ENCODE results near the gene CISH. TPM values are rescaled to one million over a fixed set of nuclear protein-coding genes. Genes with fewer than 3 reads are reported as not detected.

The CISH gene
- total RNA-seq, 1 donor from 2014 or later: 0.32 TPM

GRCh38 chr3:50591196-50591741 lies 20.3 kb downstream of the CISH start:
- no peaks in the 10 kb centered on the region for H3K36me3 ChIP-seq
- no peaks in the 10 kb centered on the region for H4K20me1 ChIP-seq (ENCODE audit: low read depth)
- H3K9me3 ChIP-seq (ENCODE audit: low read depth): no peaks in the 10 kb centered on the region
- H2AFZ ChIP-seq (replicated peaks): no peak overlapping the region
- H3K4me3 ChIP-seq: no peak overlapping the region
- peaks cover 4% of the 10 kb centered on the region for H3K27me3 ChIP-seq
- no peaks in the 10 kb centered on the region for H3F3A ChIP-seq (ENCODE audit: low read depth)
- Mint-ChIP-seq H3K4me3 (no peak overlapping the region), H3K36me3 (no peaks in the 10 kb centered on the region), H3K4me1 (peaks cover 2% of the 10 kb centered on the region), H3K9me3 (no peaks in the 10 kb centered on the region), H3K27me3 (ENCODE audit: insufficient read depth, low read depth) (peaks cover 4% of the 10 kb centered on the region), H3K27ac (no peak overlapping the region)
- H3K27ac ChIP-seq: no peak overlapping the region
- no peak for DNase-seq (ENCODE audit: low spot score)
- TF ChIP-seq CTCF (IDR thresholded peaks at IDR 0.05) (no peak), EZH2phosphoT487 (IDR thresholded peaks at IDR 0.05) (no peak), EZH2 (IDR thresholded peaks at IDR 0.05) (no peak)
- H3K9ac ChIP-seq: no peak overlapping the region
- no peaks in the 10 kb centered on the region for H3K4me1 ChIP-seq
- H3K79me2 ChIP-seq (ENCODE audit: low read depth): no peaks in the 10 kb centered on the region
- no peak overlapping the region for H3K4me2 ChIP-seq

GRCh38 chr3:50588759-50589433 lies 22.7 kb downstream of the CISH start:
- no peak overlapping the region for H3K27ac Mint-ChIP-seq
- peaks cover 4% of the 10 kb centered on the region for H3K27me3 Mint-ChIP-seq (ENCODE audit: insufficient read depth, low read depth)
- H3K79me2 ChIP-seq (ENCODE audit: low read depth): no peaks in the 10 kb centered on the region
- no peak overlapping the region for H3K27ac ChIP-seq
- H3K27me3 ChIP-seq: peaks cover 4% of the 10 kb centered on the region
- no peak overlapping the region for H3K4me3 Mint-ChIP-seq
- H3K9me3 ChIP-seq (ENCODE audit: low read depth): no peaks in the 10 kb centered on the region
- no peak overlapping the region for H3K4me2 ChIP-seq
- no peak for TF ChIP-seq CTCF (IDR thresholded peaks at IDR 0.05)
- TF ChIP-seq EZH2phosphoT487 (IDR thresholded peaks at IDR 0.05): no peak
- no peak for TF ChIP-seq EZH2 (IDR thresholded peaks at IDR 0.05)
- H3K9ac ChIP-seq: no peak overlapping the region
- H3F3A ChIP-seq (ENCODE audit: low read depth): no peaks in the 10 kb centered on the region
- H2AFZ ChIP-seq (replicated peaks): no peak overlapping the region
- H3K9me3 Mint-ChIP-seq: no peaks in the 10 kb centered on the region
- H3K4me3 ChIP-seq: no peak overlapping the region
- H3K4me1 ChIP-seq: no peaks in the 10 kb centered on the region
- no peaks in the 10 kb centered on the region for H3K36me3 Mint-ChIP-seq
- DNase-seq (ENCODE audit: low spot score): no peak
- no peaks in the 10 kb centered on the region for H3K36me3 ChIP-seq
- H4K20me1 ChIP-seq (ENCODE audit: low read depth): no peaks in the 10 kb centered on the region
- H3K4me1 Mint-ChIP-seq: peaks cover 2% of the 10 kb centered on the region

GRCh38 chr3:50587806-50588758 lies 23.5 kb downstream of the CISH start:
- no peaks in the 10 kb centered on the region for H3K4me1 ChIP-seq
- TF ChIP-seq EZH2 (IDR thresholded peaks at IDR 0.05) (no peak), CTCF (IDR thresholded peaks at IDR 0.05) (no peak), EZH2phosphoT487 (IDR thresholded peaks at IDR 0.05) (no peak)
- Mint-ChIP-seq H3K27ac (no peak overlapping the region), H3K4me3 (no peak overlapping the region), H3K36me3 (no peaks in the 10 kb centered on the region), H3K9me3 (no peaks in the 10 kb centered on the region), H3K27me3 (ENCODE audit: insufficient read depth, low read depth) (peaks cover 4% of the 10 kb centered on the region), H3K4me1 (peaks cover 2% of the 10 kb centered on the region)
- no peak overlapping the region for H3K4me3 ChIP-seq
- H3K27ac ChIP-seq: no peak overlapping the region
- H3K9ac ChIP-seq: no peak overlapping the region
- H3K79me2 ChIP-seq (ENCODE audit: low read depth): no peaks in the 10 kb centered on the region
- no peaks in the 10 kb centered on the region for H3K36me3 ChIP-seq
- no peaks in the 10 kb centered on the region for H3F3A ChIP-seq (ENCODE audit: low read depth)
- H3K9me3 ChIP-seq (ENCODE audit: low read depth): no peaks in the 10 kb centered on the region
- no peaks in the 10 kb centered on the region for H4K20me1 ChIP-seq (ENCODE audit: low read depth)
- H2AFZ ChIP-seq (replicated peaks): no peak overlapping the region
- no peak for DNase-seq (ENCODE audit: low spot score)
- H3K27me3 ChIP-seq: peaks cover 2% of the 10 kb centered on the region
- no peak overlapping the region for H3K4me2 ChIP-seq
